HL-60/S4 (cell line): Measurements from ENCODE around the gene SCYL1.

ENCODE experiments used
- in situ Hi-C: fragments of 300-500 bp; cut with MboI; formaldehyde crosslinking; loops from 2 replicates; pipeline ENCODE4 v1.14.3; 2022; ENCODE audit warnings: low sequenced_read_pairs

SCYL1 gene

GRCh38 chr11:65551572-65552387 lies 26.9 kb downstream of the SCYL1 start:
- in situ Hi-C loops, result no loop called here

GRCh38 chr11:65552388-65552951 lies 27.6 kb downstream of the SCYL1 start:
- in situ Hi-C loops, result no loop called here

- in situ Hi-C loops, result no loop called here
These were observed 28.6 kb downstream of the SCYL1 start for GRCh38 chr11:65553301-65554001.

- in situ Hi-C loops, result no loop called here
These were observed 29.4 kb downstream of the SCYL1 start for GRCh38 chr11:65554057-65554818.

GRCh38 chr11:65554842-65555430 lies 30.1 kb downstream of the SCYL1 start:
- in situ Hi-C loops, result no loop called here

GRCh38 chr11:65555693-65556231 lies 30.9 kb downstream of the SCYL1 start:
- in situ Hi-C loops, result no loop called here

- in situ Hi-C loops, result no loop called here
These were observed 31.8 kb downstream of the SCYL1 start for GRCh38 chr11:65556470-65557279.

GRCh38 chr11:65557280-65558001 lies 32.6 kb downstream of the SCYL1 start:
- in situ Hi-C loops, result no loop called here

- in situ Hi-C loops, result no loop called here
These were observed 33.4 kb downstream of the SCYL1 start, which contains the start of gene LTBP3 for GRCh38 chr11:65558002-65558929. Gene LTBP3 (minus strand): TSS chr11:65558359. CDS start chr11:65557959, 400 bp downstream.

GRCh38 chr11:65558930-65559509 lies 34.1 kb downstream of the SCYL1 start:
- in situ Hi-C loops, result no loop called here

- in situ Hi-C loops, result no loop called here
These were observed 34.7 kb downstream of the SCYL1 start for GRCh38 chr11:65559535-65559934.

GRCh38 chr11:65559951-65560537 lies 35.2 kb downstream of the SCYL1 start:
- in situ Hi-C loops, result no loop called here

GRCh38 chr11:65560555-65561418 lies 35.9 kb downstream of the SCYL1 start:
- in situ Hi-C loops, result no loop called here

- in situ Hi-C loops, result no loop called here
These were observed 37.1 kb downstream of the SCYL1 start for GRCh38 chr11:65562020-65562419.

GRCh38 chr11:65562788-65563187 lies 37.9 kb downstream of the SCYL1 start:
- in situ Hi-C loops, result no loop called here

GRCh38 chr11:65563601-65564000 lies 38.7 kb downstream of the SCYL1 start:
- in situ Hi-C loops, result no loop called here
